HL-60 (cell line): Measurements from ENCODE around the gene C16orf90.

Experiments
- TF ChIP-seq, protein P1 (sequence below): IDR thresholded peaks from one replicate; pipeline ENCODE4 v1.5.1; 2011; ENCODE audit warnings: low read length, control low read depth, inconsistent platforms; ENCODE audit not compliant: insufficient read depth
- TF ChIP-seq, protein P2 (sequence below): IDR thresholded peaks from 2 replicates; pipeline ENCODE4 v1.6.1; 2012; ENCODE audit warnings: low read depth; ENCODE audit not compliant: insufficient replicate concordance

DNA sequence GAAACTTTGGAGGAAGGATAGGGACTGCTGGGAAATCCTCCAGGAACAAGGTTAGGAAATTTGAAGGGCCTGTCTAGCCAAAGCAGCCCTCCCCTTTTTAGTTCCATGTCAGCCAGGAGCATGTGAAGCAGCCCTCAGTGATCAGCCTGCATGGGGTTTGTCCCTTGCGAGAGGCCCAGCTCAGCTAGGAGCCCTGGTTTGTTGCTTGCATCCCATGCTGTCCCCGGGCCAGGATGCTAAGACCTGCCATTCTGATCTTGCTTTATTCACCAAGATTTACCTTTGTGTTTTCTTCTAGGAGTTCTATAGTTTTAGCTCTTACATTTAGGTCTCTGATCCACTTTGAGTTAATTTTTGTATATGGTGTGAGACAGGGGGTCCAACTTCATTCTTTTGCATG is 33.1 kb upstream of the C16orf90 start:
- TF ChIP-seq, protein P1, sequence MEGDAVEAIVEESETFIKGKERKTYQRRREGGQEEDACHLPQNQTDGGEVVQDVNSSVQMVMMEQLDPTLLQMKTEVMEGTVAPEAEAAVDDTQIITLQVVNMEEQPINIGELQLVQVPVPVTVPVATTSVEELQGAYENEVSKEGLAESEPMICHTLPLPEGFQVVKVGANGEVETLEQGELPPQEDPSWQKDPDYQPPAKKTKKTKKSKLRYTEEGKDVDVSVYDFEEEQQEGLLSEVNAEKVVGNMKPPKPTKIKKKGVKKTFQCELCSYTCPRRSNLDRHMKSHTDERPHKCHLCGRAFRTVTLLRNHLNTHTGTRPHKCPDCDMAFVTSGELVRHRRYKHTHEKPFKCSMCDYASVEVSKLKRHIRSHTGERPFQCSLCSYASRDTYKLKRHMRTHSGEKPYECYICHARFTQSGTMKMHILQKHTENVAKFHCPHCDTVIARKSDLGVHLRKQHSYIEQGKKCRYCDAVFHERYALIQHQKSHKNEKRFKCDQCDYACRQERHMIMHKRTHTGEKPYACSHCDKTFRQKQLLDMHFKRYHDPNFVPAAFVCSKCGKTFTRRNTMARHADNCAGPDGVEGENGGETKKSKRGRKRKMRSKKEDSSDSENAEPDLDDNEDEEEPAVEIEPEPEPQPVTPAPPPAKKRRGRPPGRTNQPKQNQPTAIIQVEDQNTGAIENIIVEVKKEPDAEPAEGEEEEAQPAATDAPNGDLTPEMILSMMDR: no peak
- TF ChIP-seq, protein P2, sequence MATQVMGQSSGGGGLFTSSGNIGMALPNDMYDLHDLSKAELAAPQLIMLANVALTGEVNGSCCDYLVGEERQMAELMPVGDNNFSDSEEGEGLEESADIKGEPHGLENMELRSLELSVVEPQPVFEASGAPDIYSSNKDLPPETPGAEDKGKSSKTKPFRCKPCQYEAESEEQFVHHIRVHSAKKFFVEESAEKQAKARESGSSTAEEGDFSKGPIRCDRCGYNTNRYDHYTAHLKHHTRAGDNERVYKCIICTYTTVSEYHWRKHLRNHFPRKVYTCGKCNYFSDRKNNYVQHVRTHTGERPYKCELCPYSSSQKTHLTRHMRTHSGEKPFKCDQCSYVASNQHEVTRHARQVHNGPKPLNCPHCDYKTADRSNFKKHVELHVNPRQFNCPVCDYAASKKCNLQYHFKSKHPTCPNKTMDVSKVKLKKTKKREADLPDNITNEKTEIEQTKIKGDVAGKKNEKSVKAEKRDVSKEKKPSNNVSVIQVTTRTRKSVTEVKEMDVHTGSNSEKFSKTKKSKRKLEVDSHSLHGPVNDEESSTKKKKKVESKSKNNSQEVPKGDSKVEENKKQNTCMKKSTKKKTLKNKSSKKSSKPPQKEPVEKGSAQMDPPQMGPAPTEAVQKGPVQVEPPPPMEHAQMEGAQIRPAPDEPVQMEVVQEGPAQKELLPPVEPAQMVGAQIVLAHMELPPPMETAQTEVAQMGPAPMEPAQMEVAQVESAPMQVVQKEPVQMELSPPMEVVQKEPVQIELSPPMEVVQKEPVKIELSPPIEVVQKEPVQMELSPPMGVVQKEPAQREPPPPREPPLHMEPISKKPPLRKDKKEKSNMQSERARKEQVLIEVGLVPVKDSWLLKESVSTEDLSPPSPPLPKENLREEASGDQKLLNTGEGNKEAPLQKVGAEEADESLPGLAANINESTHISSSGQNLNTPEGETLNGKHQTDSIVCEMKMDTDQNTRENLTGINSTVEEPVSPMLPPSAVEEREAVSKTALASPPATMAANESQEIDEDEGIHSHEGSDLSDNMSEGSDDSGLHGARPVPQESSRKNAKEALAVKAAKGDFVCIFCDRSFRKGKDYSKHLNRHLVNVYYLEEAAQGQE: no peak
